Measurements from ENCODE around the gene MACROD1. TPM values are rescaled to one million over a fixed set of nuclear protein-coding genes. Genes with fewer than 3 reads are reported as not detected.

The MACROD1 gene
- total and polyA plus RNA-seq, 9 of the 15 experiments (the other 6 are each of a cell fraction or from before 2014, with no cell fraction given) = 1.1 to 60.0 (median 26.4) TPM

- TF ChIP-seq ZNF449 (CRISPR knock-in tag; IDR thresholded peaks at IDR 0.05) (no peak), OTX1 (CRISPR knock-in tag; IDR thresholded peaks at IDR 0.05) (no peak), HDAC3 (IDR thresholded peaks at IDR 0.05; ENCODE audit: borderline replicate concordance, partially characterized antibody) (no peak), ZNF253 (CRISPR knock-in tag; conservative IDR thresholded peaks at IDR 0.05) (no peak), FOXP4 (CRISPR knock-in tag; IDR thresholded peaks at IDR 0.05; ENCODE audit: borderline replicate concordance) (no peak), FOXK1 (CRISPR knock-in tag; IDR thresholded peaks at IDR 0.05; ENCODE audit: borderline replicate concordance) (no peak), ZNF384 (IDR thresholded peaks at IDR 0.05; ENCODE audit: low read depth, low read length) (no peak), ID3 (CRISPR knock-in tag; IDR thresholded peaks at IDR 0.05) (no peak), ID3 (tag; IDR thresholded peaks at IDR 0.05) (no peak), DPF2 (IDR thresholded peaks at IDR 0.05) (no peak), JUND (IDR thresholded peaks at IDR 0.05; ENCODE audit: borderline replicate concordance, low read depth, low read length) (peak; percentile 46; the same call in 1 of the 2 replicates), JUND (tag; IDR thresholded peaks at IDR 0.05; ENCODE audit: borderline replicate concordance, low read depth, low read length) (no peak), ZNF41 (CRISPR knock-in tag; conservative IDR thresholded peaks at IDR 0.05) (no peak), ZBTB43 (CRISPR knock-in tag; IDR thresholded peaks at IDR 0.05) (no peak), ATF3 (IDR thresholded peaks at IDR 0.05) (peak; percentile 24; the same call in 1 of the 2 replicates), ATF3 (CRISPR knock-in tag; conservative IDR thresholded peaks at IDR 0.05) (no peak), MAFK (IDR thresholded peaks at IDR 0.05; ENCODE audit: low read length) (peak; percentile 55), CBFA2T3 (IDR thresholded peaks at IDR 0.05) (peak; percentile 48), ARID1B (IDR thresholded peaks at IDR 0.05) (no peak), MIER1 (IDR thresholded peaks at IDR 0.05; ENCODE audit: low read depth) (no peak)
Measured at GRCh38 chr11:64173616-64174355, 7.9 kb upstream of the MACROD1 start (continued).
